GM12878 (cell line): ENCODE results near the gene A1BG. TPM values are rescaled to one million over a fixed set of nuclear protein-coding genes. Genes with fewer than 3 reads are reported as not detected.

Source experiments
- ATAC-seq: fragments of 200-7000 bp; cut with Tn5 transposase; 3 replicates; pipeline ENCODE4 v1.9.1; 2020; ENCODE audit warnings: mild to moderate bottlenecking, moderate library complexity
- BruUV-seq: library from RNA; stranded (reverse); fragments of 400-500 nt; replicated peaks from 2 replicates; lab custom pipeline; 2021; lab: Mats Ljungman, UMichigan
- CTCF ChIA-PET: fragments of 300-600 bp; sonication (Branson Sonifier 250); formaldehyde crosslinking; extraction: SDS; loops from one replicate; lab custom pipeline; 2021; ENCODE audit warnings: inconsistent platforms; lab: Yijun Ruan, JAX
- POLR2A ChIA-PET: fragments of 350-600 bp; formaldehyde crosslinking; extraction: SDS; loops from one replicate; lab custom pipeline; 2021; ENCODE audit warnings: inconsistent platforms; lab: Charles Lee
- RAD21 ChIA-PET: fragments of 300-600 bp; sonication (Branson Sonifier 250); formaldehyde crosslinking; loops from one replicate; lab custom pipeline; 2023; ENCODE audit warnings: antibody characterized with exemption; ENCODE audit not compliant: unreplicated experiment; lab: Charles Lee
- SMC1A ChIA-PET: fragments of 300-600 bp; sonication (Branson Sonifier 250); formaldehyde crosslinking; loops from one replicate; lab custom pipeline; 2023; ENCODE audit not compliant: unreplicated experiment, uncharacterized antibody; lab: Charles Lee
- DNase-seq: peaks from one replicate; pipeline ENCODE4 v3.0.0-alpha.2; 2011; ENCODE audit warnings: low read depth, low spot score
- FAIRE-seq: peaks from 3 replicates; lab custom pipeline; 2011; peaks lifted over from hg19 to GRCh38; lab: Jason Lieb, UNC
- H2AFZ ChIP-seq: 2 replicates; pipeline ENCODE4 v1.6.0; 2011; ENCODE audit warnings: low read depth, low read length, control low read depth; ENCODE audit not compliant: control insufficient read depth
- H3K27ac ChIP-seq: 2 replicates; pipeline ENCODE4 v1.5.1; 2011; ENCODE audit warnings: control low read depth; ENCODE audit not compliant: control insufficient read depth, insufficient read depth
- H3K27me3 ChIP-seq, 2 experiments: replicated peaks in 1 of 2; 2 replicates each; pipeline versions ENCODE4 v1.6.0 to v1.6.1; 2011; ENCODE audit warnings: low read length in 1 of 2; ENCODE audit not compliant: control insufficient read depth in 2 of 2, insufficient read depth in 2 of 2
- H3K36me3 ChIP-seq, 2 experiments: 2 replicates each; pipeline ENCODE4 v1.5.1; 2011; ENCODE audit warnings: low read length in 1 of 2; ENCODE audit not compliant: control insufficient read depth in 2 of 2, insufficient read depth in 2 of 2
- H3K4me1 ChIP-seq: 2 replicates; pipeline ENCODE4 v1.6.1; 2011; ENCODE audit warnings: mild to moderate bottlenecking, low read length, moderate library complexity, mixed read lengths; ENCODE audit not compliant: control insufficient read depth, insufficient read depth
- H3K4me2 ChIP-seq: 2 replicates; pipeline ENCODE4 v1.6.0; 2011; ENCODE audit warnings: control low read depth; ENCODE audit not compliant: control insufficient read depth, insufficient read depth
- H3K4me3 ChIP-seq: fragments of 200-600 bp; sonication (generic); 2 replicates; pipeline ENCODE4 v1.5.1; 2016
- H3K79me2 ChIP-seq: 2 replicates; pipeline ENCODE4 v1.6.0; 2011; ENCODE audit warnings: low read length; ENCODE audit not compliant: control insufficient read depth, insufficient read depth
- H3K9ac ChIP-seq: 2 replicates; pipeline ENCODE4 v1.8.0; 2011; ENCODE audit warnings: low read length, control low read depth, mixed read lengths; ENCODE audit not compliant: control insufficient read depth, insufficient read depth
- H3K9me3 ChIP-seq: replicated peaks from 3 replicates; pipeline ENCODE4 v1.5.1; 2011; ENCODE audit warnings: mild to moderate bottlenecking, low read length; ENCODE audit not compliant: control insufficient read depth, insufficient read depth
- H4K20me1 ChIP-seq: 2 replicates; pipeline ENCODE4 v1.6.0; 2011; ENCODE audit not compliant: control insufficient read depth, insufficient read depth
- GATAD2B ChIP-seq: fragments of 450-650 bp; conservative IDR thresholded peaks from 2 replicates; pipeline ENCODE4 v1.6.1; 2017; ENCODE audit warnings: low read depth, mild to moderate bottlenecking, moderate library complexity
- JUNB ChIP-seq: IDR thresholded peaks from 2 replicates; pipeline ENCODE4 v1.6.1; 2016; ENCODE audit warnings: antibody characterized with exemption, mild to moderate bottlenecking
- MLLT1 ChIP-seq: fragments of 450-650 bp; IDR thresholded peaks from 2 replicates; pipeline ENCODE4 v1.6.1; 2016; ENCODE audit warnings: mild to moderate bottlenecking
- NBN ChIP-seq: fragments of 450-650 bp; IDR thresholded peaks from 2 replicates; pipeline ENCODE4 v1.6.1; 2016
- SKIL ChIP-seq: fragments of 450-650 bp; IDR thresholded peaks from 2 replicates; pipeline ENCODE4 v1.6.1; 2017; ENCODE audit warnings: mild to moderate bottlenecking, low read depth, inconsistent platforms; ENCODE audit not compliant: poor library complexity, severe bottlenecking
- ZNF217 ChIP-seq: fragments of 450-650 bp; IDR thresholded peaks from 2 replicates; pipeline ENCODE4 v1.6.1; 2017; ENCODE audit warnings: antibody characterized with exemption, mild to moderate bottlenecking
- WGBS: methylation state at CpG from one replicate; pipeline ENCODE4 v1.1.6; 2016; ENCODE audit warnings: low lambda C conversion rate; ENCODE audit not compliant: insufficient replicate concordance, insufficient coverage; ENCODE audit errors: missing lambda C conversion rate; 5-methylcytosine and 5-hydroxymethylcytosine counted together
- in situ Hi-C: fragments of 300-500 bp; cut with MboI; formaldehyde crosslinking; loops from 9 replicates; pipeline ENCODE4 v1.14.3; 2018; ENCODE audit warnings: mixed read lengths
- intact Hi-C: fragments of 100-400 bp; cut with micrococcal nuclease; formaldehyde crosslinking; loops from one replicate; pipeline ENCODE4 v1.14.2; 2022; ENCODE audit not compliant: unreplicated experiment
- polyA plus RNA-seq, 11 experiments: library from polyadenylated mRNA; depleted of rRNA in 4 of 11; unstranded in 6 of 11; stranded (reverse) in 5 of 11; fragments of >200 nt; fragmentation: Nextera tagmentation in 4 of 11; fragmentation: Illumina TruSeq in 1 of 11; extraction: Ambion mirVana in 4 of 11; extraction: Trizol in 1 of 11; gene quantifications; 1 replicate in 1 of 11; 2 replicates in 10 of 11; pipeline versions ENCODE4 v1.2.1 to v1.2.3, GENCODE V29; 2011 to 2016; ENCODE audit warnings: inconsistent platforms in 2 of 11, missing spikeins in 2 of 11, low read depth in 1 of 11
- total RNA-seq, 4 experiments: library from RNA; depleted of rRNA in 3 of 4; stranded (reverse); fragments of >200 nt in 3 of 4; fragmentation: Illumina TruSeq in 1 of 4; extraction: Trizol in 1 of 4; gene quantifications; 2 replicates each; pipeline versions ENCODE4 v1.2.1 to v1.2.3, GENCODE V29; 2013 to 2021

A1BG gene
- total and polyA plus RNA-seq, 10 of the 15 experiments (the other 5 are each of a cell fraction or from before 2014, with no cell fraction given), result 0.34 to 29.6 (median 11.8) TPM

- TF ChIP-seq MLLT1 (no peak), GATAD2B (no peak), NBN (no peak), SKIL (no peak)
Observed at GRCh38 chr19:58399903-58400302, 46.6 kb upstream of the A1BG start (continued).

- TF ChIP-seq JUNB, result no peak
- TF ChIP-seq ZNF217, result no peak
- H3K9me3 ChIP-seq, result no peaks in the 10 kb centered on the region
- no peak for DNase-seq
- no peak for FAIRE-seq
- H3K36me3 ChIP-seq, result peaks cover 0 to 17% of the 10 kb centered on the region in 2 experiments; a peak in 3 of 4 replicates
- H3K4me1 ChIP-seq, result peaks cover 10% of the 10 kb centered on the region
- no peak overlapping the region for H3K4me2 ChIP-seq
- no TSS peak for BruUV-seq
- no peaks in the 10 kb centered on the region for H4K20me1 ChIP-seq
- H3K4me3 ChIP-seq, result no peak overlapping the region
- 92% methylated on average over 6 of the region's 6 CpGs for WGBS
- no peak overlapping the region for H2AFZ ChIP-seq
- ChIA-PET POLR2A (no interaction called here), RAD21 (no interaction called here), CTCF (no interaction called here), SMC1A (no interaction called here)
- H3K79me2 ChIP-seq, result no peaks in the 10 kb centered on the region
- no peak overlapping the region for H3K9ac ChIP-seq
- in situ Hi-C loops (no loop called here), intact Hi-C loops (no loop called here)
- H3K27me3 ChIP-seq, result no peaks in the 10 kb centered on the region
- ATAC-seq, result no peak
- H3K27ac ChIP-seq, result no peak overlapping the region
Observed at GRCh38 chr19:58398545-58398944, 45.3 kb upstream of the A1BG start.
